NCI-H345 treated with DMSO at 0.1 percent for 48 hours (cell line): Measurements from ENCODE around the gene BCL2L1.

ENCODE experiments used
- DNase-seq: peaks from one replicate; lab custom pipeline; 2025; ENCODE audit not compliant: unreplicated experiment; lab: John Stamatoyannopoulos, UW

Gene BCL2L1

DNA sequence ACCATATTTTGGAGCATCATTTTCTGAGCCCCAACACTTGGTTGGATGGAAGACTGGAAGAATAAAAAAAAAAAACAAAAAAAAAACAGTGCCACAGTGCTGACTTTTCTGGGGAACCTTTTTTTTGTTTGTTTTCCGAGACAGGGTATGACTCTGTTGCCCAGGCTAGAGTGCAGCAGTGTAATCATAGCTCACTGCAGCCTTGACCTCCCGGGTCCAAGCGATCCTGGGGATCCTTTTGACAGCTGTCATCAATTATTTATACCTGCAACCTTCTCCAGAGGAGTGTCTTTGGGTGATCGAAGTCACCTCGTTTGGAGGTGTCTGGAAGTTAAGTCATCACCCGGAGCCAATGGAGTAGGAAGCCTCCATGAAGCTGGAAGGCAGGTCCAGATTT lies 8.7 kb upstream of the BCL2L1 start:
- no peak for DNase-seq

DNA sequence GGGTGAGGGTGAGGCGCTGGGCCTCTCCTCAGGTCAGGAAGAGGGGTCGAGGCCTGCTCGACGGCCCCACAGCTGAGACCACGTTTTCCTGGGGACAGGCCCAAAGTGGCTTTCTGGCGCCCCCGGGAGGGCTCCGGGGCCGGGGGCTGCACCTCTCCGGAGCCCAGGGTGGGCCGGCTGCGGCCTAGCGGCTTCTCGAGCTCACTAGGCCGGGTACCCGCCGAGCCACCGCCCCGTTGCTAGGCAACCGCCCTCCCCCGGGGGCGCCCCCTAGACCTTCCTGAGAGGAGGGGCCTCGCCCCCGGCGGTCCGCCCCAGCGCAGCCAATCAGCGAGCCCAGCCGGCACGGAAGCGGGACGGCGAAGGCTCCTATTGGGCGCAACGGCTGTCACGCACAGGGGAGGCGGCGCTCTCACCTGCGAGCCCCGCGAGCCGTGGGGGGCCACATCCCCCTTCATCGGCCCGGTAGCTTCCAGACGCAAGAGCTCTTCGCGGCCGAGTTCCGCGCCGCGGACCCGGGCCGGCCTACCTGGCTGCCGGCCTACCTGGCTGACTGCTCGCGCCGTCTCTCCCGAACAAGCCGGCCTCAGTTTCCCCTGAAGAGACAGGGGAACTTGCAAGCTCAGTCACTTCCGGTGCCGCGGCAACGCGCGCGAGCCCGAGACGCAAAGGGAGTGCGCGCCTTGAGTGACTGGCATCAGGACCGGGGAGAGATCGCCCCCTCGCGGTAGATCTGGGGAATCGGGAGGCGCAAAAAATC lies 831 bp upstream of the BCL2L1 start:
- DNase-seq = peak; percentile 98

DNA sequence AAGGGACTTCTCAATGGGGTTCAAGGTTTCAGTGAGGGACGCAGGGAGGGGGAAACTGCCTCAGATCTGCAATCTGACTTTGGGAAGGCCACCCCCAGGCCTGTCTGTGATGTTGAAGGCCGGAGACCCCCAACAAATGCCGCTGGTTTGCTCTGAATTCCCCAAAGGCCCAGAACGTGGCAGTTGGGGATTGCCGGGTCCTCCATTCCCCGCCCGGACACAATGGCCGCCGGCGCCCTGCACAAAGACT lies 326 bp upstream of the BCL2L1 start:
- no peak for DNase-seq

DNA sequence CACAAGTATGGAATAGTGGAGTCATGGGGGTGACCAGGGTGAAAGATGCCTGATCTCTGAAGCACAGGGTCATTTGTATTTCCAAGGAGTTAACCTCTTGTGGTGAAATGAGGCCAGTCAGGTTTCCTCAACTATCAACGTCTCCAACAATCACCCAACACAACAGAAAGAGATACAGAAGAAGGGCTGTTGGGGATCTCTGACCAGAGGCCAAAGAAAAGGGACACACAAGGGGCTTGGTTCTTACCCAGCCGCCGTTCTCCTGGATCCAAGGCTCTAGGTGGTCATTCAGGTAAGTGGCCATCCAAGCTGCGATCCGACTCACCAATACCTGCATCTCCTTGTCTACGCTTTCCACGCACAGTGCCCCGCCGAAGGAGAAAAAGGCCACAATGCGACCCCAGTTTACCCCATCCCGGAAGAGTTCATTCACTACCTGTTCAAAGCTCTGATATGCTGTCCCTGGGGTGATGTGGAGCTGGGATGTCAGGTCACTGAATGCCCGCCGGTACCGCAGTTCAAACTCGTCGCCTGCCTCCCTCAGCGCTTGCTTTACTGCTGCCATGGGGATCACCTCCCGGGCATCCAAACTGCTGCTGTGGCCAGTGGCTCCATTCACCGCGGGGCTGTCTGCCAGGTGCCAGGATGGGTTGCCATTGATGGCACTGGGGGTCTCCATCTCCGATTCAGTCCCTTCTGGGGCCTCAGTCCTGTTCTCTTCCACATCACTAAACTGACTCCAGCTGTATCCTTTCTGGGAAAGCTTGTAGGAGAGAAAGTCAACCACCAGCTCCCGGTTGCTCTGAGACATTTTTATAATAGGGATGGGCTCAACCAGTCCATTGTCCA lies 1.0 kb downstream of the BCL2L1 start:
- DNase-seq = no peak

DNA sequence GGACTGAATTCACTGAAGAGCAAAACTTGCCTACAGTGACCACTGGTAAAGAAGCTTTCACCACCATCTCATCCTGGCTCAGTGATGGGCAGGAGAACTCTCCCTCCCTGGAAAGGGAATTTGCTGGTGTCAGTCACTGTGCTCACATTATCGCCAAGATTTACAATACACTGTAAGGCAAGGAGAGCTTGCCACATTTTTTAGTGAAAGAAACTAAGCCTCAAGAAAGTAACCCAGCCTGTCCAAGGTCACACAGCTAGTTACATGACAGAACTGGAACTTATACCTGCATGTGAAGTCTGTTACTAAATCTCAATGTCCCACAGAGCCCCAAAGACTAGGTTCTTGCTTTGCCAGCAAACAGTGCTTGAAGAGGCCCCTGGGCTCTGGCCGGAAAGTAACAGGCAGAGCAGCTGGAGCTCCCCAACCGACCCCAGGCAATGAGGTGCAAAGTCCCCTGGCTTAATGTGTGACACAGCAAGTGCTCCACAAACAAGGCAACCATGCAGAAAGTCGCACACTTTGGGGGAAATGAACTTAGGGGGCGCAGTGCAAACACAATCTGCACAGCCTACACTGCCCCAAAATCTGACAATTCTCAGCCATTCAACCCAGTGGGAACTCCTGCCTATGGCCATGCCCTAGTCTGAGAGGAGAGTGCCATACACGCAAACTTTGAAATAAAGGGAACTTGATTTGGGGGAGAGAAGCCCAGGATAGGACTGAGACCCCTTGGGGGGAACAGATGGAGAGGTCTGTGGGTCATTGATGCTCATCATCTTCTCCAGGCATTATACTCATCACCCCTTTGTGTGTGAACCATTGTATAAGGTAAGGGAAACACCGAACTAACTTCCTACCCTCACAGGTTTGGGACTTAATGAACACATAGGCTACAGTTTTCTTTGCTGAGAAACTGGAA lies 1.9 kb downstream of the BCL2L1 start:
- no peak for DNase-seq

DNA sequence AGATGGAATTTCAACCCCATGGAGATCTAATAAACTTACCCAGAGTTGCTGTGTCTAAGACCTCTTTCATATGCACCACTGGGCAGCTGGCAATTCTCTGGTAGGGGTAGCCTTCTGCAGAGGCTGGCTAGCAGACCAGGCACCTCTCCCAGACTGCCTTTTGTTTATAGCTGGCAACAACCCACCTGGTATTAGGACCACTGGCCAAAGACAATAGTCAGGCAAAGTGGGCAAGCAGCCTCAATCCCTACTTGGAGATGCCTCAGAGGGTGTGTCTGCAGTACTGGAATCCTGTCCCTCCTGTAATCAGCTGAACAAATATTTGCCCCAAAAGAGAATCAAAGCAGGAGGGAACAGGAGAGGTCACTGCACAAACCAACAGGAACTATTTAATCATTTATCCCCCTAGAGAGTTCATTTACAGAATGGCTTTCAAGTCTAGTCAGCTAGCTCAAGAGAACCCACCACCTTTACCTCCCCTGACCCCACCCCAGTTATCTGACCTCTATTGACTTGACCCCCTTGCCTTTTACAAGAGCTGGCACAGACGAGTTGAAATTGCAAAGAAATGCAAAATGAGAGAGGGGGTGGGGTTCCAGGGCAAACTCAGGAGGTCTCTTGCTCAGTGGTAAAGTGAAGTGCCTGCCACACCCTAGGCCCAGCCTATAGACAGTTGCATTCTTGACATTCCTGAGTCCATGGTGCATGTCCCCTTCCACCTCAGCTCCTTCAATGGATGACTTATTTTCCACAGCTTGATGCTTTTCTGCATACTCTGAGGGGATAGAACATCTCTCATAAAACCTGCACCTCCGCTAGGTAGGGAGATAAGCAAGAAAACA lies 2.8 kb downstream of the BCL2L1 start:
- DNase-seq = no peak

DNA sequence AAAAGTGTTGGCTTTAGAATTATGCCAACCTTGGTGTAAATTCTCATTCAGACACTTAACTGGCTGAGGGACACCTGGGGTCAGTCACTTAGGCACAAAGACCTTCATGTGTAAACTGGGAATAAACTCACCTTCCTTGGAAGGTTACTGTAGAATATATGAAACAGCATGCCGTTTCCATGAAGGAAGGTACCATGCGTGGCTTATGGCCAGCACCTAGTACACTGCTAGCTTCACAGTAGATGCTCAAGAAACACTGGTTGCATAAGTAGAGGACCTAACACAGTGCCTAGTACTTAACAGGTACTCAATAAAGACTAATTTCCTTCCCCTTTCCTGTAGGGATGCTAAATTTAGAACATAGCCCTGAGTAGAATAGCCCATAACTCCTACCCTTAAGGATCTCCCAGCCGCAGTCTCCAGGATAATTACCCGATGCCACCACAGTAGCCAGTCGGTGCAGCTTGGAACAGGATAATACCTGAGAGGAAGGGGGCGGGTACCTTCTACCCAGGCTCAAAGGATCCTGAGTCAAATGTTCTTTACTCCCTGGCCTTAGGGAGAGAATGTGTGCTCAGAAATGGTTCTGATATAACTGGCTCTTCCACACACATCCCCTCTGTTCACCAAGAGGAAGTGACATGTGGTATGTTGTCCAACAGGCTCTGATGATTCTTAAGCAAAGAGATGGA lies 3.6 kb downstream of the BCL2L1 start:
- DNase-seq = no peak

DNA sequence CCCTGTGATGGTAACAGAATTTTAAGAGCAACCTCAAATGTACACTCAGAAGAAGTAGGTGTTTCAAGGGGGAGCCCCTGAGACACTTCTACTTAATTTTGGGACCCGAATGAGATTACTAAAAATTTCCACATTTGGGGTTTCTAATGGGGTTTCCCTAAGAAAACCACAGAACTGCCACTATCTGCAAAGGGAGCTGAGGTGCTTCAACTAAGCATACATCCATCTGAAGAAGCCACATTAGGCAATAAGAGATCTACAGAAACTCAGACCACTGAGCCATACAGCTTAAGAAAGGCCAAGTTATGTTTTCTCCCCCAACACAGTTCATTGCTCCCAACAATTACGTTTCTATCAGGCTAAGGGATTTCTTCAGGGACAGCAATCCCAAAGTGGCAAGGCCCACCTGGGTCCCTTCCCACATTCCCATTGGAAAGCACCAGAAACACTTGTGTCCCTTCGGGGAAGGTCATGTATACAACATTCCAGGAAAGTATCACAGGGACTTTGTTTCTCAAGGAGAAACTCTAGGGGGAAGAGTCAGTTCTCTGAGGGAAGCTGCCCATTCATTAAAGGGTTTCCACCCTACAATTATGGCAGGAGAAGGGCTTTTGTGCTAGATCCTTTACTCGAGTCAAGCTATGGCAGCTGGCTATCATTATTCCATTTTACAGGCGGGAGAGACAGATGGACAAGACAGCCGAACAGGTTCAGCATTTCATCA lies 5.0 kb downstream of the BCL2L1 start:
- no peak for DNase-seq

DNA sequence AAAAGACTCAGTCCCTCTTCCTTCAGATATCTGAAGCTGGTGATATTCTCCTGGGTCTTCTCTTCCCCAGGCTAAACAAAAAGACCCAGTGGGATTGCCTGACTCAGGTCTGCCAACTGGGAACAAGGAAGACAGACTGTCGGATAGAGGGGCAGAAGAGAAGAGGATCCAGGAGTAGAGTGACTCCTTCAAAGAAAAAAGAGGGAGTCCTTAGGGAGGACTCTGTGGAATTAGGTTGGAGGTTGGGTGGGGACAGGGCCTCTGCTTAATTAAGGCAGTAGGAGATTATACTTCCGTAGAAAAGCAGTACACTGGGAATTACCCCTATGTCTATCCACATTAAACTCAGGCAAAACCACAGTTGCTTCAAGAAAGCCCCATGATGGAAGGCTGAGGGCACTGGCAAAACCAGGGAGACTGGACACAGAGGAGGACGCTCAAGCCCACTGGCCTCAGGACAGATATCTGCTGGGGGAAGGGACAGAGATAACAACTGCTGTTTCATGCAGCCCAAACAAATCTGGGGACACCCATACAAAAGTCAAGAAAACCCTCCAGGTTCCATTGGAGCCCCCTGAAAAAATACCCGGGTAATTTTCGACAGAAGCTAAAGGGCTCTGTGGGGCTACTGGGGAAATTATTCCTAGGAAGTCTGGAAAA lies 5.7 kb downstream of the BCL2L1 start:
- DNase-seq = no peak

DNA sequence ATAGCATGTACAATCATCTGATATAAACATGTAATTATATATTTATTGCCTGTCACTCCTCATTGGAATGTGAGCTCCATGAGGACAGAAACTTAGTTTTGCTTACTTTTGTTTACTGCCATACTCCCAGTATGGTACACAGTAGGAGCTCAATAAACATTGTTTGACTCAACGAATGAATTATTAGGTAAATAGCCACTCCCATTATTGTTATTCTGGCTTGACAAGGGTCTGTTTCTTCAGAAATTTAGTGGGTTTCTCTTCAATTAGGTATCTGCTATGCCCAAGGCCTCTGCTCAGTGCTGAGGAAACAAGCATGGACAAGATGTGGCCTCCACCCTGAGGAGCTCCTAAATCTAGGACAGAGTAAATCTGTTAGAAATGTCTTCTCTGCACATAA lies 6.3 kb downstream of the BCL2L1 start:
- DNase-seq = no peak

DNA sequence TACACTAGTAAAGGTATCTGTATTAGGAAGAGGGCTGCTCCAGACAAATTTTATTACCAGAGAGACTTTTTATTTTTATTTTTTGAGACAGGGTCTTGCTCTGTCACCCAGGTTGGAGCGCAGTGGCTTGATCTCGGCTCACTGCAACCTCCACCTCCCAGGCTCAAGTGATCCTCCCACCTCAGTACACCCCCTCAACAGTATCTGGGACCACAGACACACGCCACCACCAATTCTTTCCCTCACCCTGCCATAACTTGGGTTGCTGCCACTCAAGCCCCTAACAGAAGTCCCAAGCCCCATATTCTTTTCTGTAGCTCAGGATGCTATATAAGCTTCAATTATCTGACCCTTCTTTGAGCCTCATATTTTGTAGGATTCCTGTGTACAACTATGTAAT lies 6.9 kb downstream of the BCL2L1 start:
- DNase-seq = no peak

DNA sequence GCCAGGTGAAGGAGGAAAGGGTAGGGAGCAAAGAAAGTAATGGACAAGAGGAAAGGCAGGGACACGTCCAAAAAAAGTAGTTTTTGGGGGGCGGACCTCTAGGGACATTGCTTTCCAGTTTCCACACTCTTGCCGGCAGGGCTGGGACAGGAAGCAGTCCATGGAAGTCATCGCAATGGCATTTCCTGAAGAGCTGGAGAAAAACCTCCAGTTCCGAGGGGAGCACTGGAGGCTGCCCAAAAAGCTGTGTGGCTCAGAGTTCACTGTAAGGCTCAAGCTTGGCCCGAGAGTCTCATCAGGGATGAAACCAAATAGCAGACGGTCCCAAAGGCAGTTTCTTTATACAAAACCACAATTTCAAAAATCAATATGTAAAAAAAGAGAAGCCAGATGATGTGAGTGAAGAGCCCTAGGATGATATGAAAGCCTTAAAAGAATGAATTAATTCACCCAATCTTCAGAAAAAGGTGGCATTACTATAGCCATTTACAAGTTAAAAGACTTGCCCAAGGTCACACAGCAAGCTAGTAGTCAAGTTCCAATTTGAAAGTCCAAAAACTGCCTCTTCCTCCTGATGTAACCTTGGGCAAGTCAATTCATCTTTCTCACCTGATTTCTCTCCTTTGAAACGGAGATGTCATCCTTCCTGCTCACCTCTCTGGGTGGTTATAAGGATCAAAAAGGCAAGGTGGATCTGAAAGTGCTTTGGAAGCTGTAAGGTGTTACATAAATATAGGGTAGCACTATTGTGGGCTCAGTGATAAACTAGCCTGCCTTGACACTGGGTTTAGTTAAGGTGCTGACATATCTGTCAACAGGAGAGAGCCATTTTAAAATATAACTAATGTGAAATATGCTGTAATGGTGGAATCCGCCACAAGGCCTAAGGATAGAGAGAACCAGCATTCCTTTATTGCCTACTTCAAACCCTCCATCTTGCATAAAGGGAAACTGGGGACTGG lies 9.1 kb downstream of the BCL2L1 start:
- DNase-seq = no peak

DNA sequence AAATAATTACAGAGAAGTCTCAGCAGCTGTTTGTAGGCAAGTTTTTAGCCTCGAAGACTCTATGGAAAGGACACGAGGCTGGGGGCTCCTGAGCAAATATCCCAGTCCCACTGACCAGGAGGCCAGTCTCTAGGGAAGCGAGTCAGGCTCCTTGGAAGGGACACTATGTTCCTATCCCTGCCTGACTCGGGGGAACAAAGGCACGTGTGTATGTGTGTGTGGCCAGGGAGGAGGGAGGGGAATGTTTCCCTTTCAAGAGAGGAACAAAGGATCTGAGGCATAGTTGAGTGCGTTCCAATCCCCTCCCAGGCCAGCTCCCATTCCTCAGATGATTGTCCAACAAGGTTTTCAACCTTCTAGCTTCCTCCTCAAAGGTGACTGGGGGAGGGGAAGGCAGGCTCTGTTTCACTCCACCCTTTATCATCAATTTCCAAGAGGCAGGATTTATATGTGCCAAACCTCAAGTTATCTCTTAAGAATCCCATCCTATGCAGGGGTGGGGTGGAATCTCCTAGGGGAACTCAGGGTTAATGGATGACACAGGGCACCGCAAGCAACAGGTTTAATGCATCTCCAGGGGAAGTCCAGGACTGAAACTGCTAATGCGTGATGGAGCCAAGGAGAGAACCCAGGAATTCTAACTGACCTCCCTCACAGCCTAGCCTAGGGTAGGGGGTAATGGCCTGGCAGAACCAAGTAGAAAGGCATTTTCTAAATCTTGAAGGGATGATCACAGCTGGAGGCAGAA lies 9.9 kb downstream of the BCL2L1 start:
- no peak for DNase-seq

DNA sequence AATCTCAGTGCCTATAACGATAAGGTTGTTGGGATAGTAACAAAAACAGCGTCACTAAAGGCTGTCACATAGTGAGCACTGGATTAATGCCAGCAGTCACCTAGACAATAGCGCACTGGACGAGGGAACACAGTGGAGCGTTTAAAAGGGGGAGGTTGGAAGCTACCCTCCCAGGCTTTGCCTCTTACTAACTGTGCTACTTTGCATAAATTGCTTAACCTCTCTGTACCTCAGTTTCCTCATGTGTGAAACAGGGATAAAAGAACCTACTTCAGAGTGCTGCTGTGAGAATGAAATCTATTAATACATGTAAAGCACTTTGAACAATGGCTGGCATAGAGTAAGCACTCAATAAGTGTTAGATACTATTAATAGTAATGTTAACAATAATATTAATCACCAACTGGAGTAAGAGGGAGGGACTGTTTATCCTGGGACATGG lies 10.5 kb downstream of the BCL2L1 start:
- peak; percentile 79 for DNase-seq

DNA sequence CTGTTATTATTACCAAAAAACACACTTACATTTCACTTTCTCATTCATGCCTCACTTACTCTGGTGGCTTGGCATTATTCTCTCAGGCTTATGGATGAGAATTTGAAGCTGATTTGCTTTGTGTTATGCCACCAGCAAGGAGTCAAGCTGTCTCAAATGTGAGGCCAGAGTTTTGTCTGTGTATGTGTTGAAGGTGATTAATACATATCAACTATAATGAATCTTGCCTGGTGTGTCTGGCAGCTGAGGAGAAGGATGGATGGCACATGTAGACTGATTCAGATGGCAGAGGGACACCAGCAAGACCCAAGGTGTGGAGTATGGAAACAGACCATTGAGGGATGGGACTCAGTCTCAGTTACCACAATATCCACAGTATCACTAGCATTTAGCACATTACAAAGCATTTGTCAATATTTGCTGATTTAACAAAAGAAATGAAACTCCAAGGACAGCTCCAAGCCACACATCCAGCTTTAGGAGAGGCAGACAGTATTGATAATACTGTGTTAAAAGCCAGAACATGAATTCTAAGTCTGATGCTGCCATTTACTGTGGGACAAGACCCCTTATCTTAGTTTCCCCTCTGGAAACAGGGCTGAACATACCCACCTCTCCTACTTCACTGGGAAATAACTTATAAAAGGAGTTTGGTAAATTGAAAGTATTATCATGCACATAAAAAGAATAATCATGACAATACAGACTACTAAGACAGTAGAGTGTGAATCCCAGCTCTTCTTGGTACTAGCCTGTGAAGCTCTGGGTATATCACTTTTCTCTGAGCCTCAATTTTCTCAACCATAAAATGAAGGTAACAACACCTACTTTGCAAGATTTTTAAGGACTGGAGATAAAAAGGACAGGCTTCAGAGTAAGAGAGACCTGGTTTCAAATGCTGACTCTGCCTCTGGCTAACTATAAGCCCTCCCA lies 11.2 kb downstream of the BCL2L1 start:
- DNase-seq = peak; percentile 41
